IMR-90 (cell line): Measurements from ENCODE around the gene TDRD12. TPM values are rescaled to one million over a fixed set of nuclear protein-coding genes. Genes with fewer than 3 reads are reported as not detected.

Experiments
- ATAC-seq: fragments of 200-7000 bp; cut with Tn5 transposase; 2 replicates; pipeline ENCODE4 v1.9.1; 2020; ENCODE audit warnings: low read depth, mild to moderate bottlenecking, moderate library complexity
- BruUV-seq: library from RNA; stranded (reverse); fragments of 400-500 nt; replicated peaks from 2 replicates; lab custom pipeline; 2021; lab: Mats Ljungman, UMichigan
- CTCF ChIA-PET: fragments of 300-600 bp; formaldehyde crosslinking; extraction: SDS; loops from one replicate; lab custom pipeline; 2021; ENCODE audit warnings: antibody characterized with exemption; lab: Yijun Ruan, JAX
- POLR2A ChIA-PET: fragments of 300-600 bp; sonication (Branson Sonifier 250); formaldehyde crosslinking; loops from one replicate; lab custom pipeline; 2022; ENCODE audit warnings: antibody characterized with exemption; ENCODE audit not compliant: unreplicated experiment; lab: Charles Lee
- DNase-seq: peaks from one replicate; pipeline ENCODE4 v3.0.0; 2013
- H2AFZ ChIP-seq: replicated peaks from 2 replicates; pipeline ENCODE3; 2013; ENCODE audit warnings: low read length, mild to moderate bottlenecking; ENCODE audit not compliant: poor library complexity
- H2AK5ac ChIP-seq: 2 replicates; pipeline ENCODE4 v1.6.1; 2013; ENCODE audit warnings: low read depth, low read length, inconsistent platforms
- H2AK9ac ChIP-seq: replicated peaks from 2 replicates; pipeline ENCODE3; 2013; ENCODE audit warnings: mild to moderate bottlenecking, low read depth, low read length, moderate library complexity; ENCODE audit not compliant: poor library complexity
- H2BK120ac ChIP-seq: 2 replicates; pipeline ENCODE4 v1.6.1; 2013; ENCODE audit warnings: low read depth, low read length, inconsistent platforms
- H2BK15ac ChIP-seq: 3 replicates; pipeline ENCODE4 v1.6.1; 2013; ENCODE audit warnings: low read depth, low read length, inconsistent platforms
- H2BK20ac ChIP-seq: 2 replicates; pipeline ENCODE4 v1.6.1; 2013; ENCODE audit warnings: low read depth, mild to moderate bottlenecking, inconsistent platforms, low read length, moderate library complexity
- H2BK5ac ChIP-seq: 2 replicates; pipeline ENCODE4 v1.6.1; 2013; ENCODE audit warnings: mild to moderate bottlenecking, low read depth, low read length, inconsistent platforms; ENCODE audit not compliant: poor library complexity, severe bottlenecking
- H3K14ac ChIP-seq: replicated peaks from 2 replicates; pipeline ENCODE4 v1.6.1; 2013; ENCODE audit warnings: low read depth, low read length, inconsistent platforms
- H3K18ac ChIP-seq: 2 replicates; pipeline ENCODE4 v1.6.1; 2013; ENCODE audit warnings: low read depth, low read length, control low read depth
- H3K23ac ChIP-seq: 2 replicates; pipeline ENCODE4 v1.6.1; 2013; ENCODE audit warnings: low read depth, low read length, inconsistent platforms
- H3K27ac ChIP-seq: 2 replicates; pipeline ENCODE4 v1.5.1; 2013; ENCODE audit warnings: mild to moderate bottlenecking, control low read depth, low read length; ENCODE audit not compliant: insufficient read depth
- H3K27me3 ChIP-seq: 2 replicates; pipeline ENCODE4 v1.6.1; 2013; ENCODE audit warnings: low read length; ENCODE audit not compliant: control insufficient read depth, insufficient read depth
- H3K36me3 ChIP-seq: 2 replicates; pipeline ENCODE4 v1.6.1; 2013; ENCODE audit warnings: low read length, mixed read lengths; ENCODE audit not compliant: control insufficient read depth, insufficient read depth
- H3K4ac ChIP-seq: 2 replicates; pipeline ENCODE4 v1.6.1; 2013; ENCODE audit warnings: low read depth, low read length, inconsistent platforms
- H3K4me1 ChIP-seq: 2 replicates; pipeline ENCODE4 v1.6.1; 2013; ENCODE audit warnings: low read length, mixed read lengths; ENCODE audit not compliant: control insufficient read depth, insufficient read depth
- H3K4me2 ChIP-seq: 2 replicates; pipeline ENCODE4 v1.6.1; 2013; ENCODE audit warnings: low read depth, mild to moderate bottlenecking, control low read depth, low read length, moderate library complexity
- H3K4me3 ChIP-seq: 2 replicates; pipeline ENCODE4 v1.5.1; 2013; ENCODE audit warnings: low read depth, mild to moderate bottlenecking, control low read depth, low read length, moderate library complexity; ENCODE audit not compliant: insufficient read depth
- H3K56ac ChIP-seq: 2 replicates; pipeline ENCODE4 v1.6.1; 2013; ENCODE audit warnings: low read length, inconsistent platforms; ENCODE audit not compliant: insufficient read depth; ENCODE audit errors: extremely low read depth
- H3K79me1 ChIP-seq, 2 experiments: 2 replicates each; pipeline ENCODE4 v1.6.1; 2013; ENCODE audit warnings: low read length in 2 of 2, inconsistent platforms in 1 of 2, low read depth in 1 of 2
- H3K9ac ChIP-seq: 2 replicates; pipeline ENCODE4 v1.6.1; 2013; ENCODE audit warnings: low read depth, low read length, control low read depth
- H3K9me1 ChIP-seq: 2 replicates; pipeline ENCODE4 v1.6.1; 2013; ENCODE audit warnings: low read length, inconsistent platforms; ENCODE audit not compliant: insufficient read depth
- H3K9me3 ChIP-seq: 2 replicates; pipeline ENCODE4 v1.6.1; 2013; ENCODE audit warnings: low read length; ENCODE audit not compliant: control insufficient read depth, insufficient read depth
- H4K20me1 ChIP-seq: 2 replicates; pipeline ENCODE4 v1.6.1; 2013; ENCODE audit warnings: low read length, inconsistent platforms; ENCODE audit not compliant: insufficient read depth
- H4K5ac ChIP-seq: 2 replicates; pipeline ENCODE4 v1.6.1; 2013; ENCODE audit warnings: mild to moderate bottlenecking, low read depth, low read length, control low read depth
- H4K8ac ChIP-seq, 2 experiments: 2 replicates each; pipeline ENCODE4 v1.6.1; 2013; ENCODE audit warnings: low read depth in 2 of 2, low read length in 2 of 2, control low read depth in 1 of 2, inconsistent platforms in 1 of 2
- H4K91ac ChIP-seq: 2 replicates; pipeline ENCODE4 v1.6.1; 2013; ENCODE audit warnings: low read depth, low read length, inconsistent platforms; ENCODE audit not compliant: insufficient read depth
- BHLHE40 ChIP-seq: fragments of 150-350 bp; IDR thresholded peaks from 2 replicates; pipeline ENCODE4 v1.6.1; 2016; ENCODE audit warnings: mild to moderate bottlenecking, low read depth, low read length
- CEBPB ChIP-seq: IDR thresholded peaks from 2 replicates; pipeline ENCODE4 v1.6.1; 2012; ENCODE audit warnings: low read depth, low read length, improper control_type of control experiment
- FOS ChIP-seq: fragments of 150-350 bp; IDR thresholded peaks from 2 replicates; pipeline ENCODE4 v1.6.1; 2016; ENCODE audit warnings: low read depth, low read length
- MAFK ChIP-seq: IDR thresholded peaks from 2 replicates; pipeline ENCODE4 v1.6.1; 2012; ENCODE audit warnings: low read depth, low read length, improper control_type of control experiment
- POLR2A ChIP-seq: IDR thresholded peaks from 2 replicates; pipeline ENCODE4 v1.6.1; 2012; ENCODE audit warnings: mild to moderate bottlenecking, low read depth, low read length
- RFX5 ChIP-seq: IDR thresholded peaks from 2 replicates; pipeline ENCODE4 v1.8.0; 2012; ENCODE audit warnings: low read depth, mild to moderate bottlenecking, low read length, moderate library complexity
- WGBS, 2 experiments: methylation state at CpG; one replicate each; pipeline versions ENCODE4 v1.1.5 to v1.1.7; 2013; ENCODE audit warnings: missing lambda C conversion rate in 2 of 2; ENCODE audit not compliant: insufficient read length in 1 of 2; ENCODE audit errors: extremely low coverage in 2 of 2; 5-methylcytosine and 5-hydroxymethylcytosine counted together
- dilution Hi-C: fragments of 300-500 bp; cut with HindIII; formaldehyde crosslinking; loops from one replicate; pipeline ENCODE4 v1.14.3; 2018; ENCODE audit warnings: low sequenced_read_pairs; ENCODE audit not compliant: unreplicated experiment
- in situ Hi-C: fragments of 300-500 bp; cut with MboI; formaldehyde crosslinking; loops from 3 replicates; pipeline ENCODE4 v1.14.3; 2019; ENCODE audit warnings: low sequenced_read_pairs, inconsistent platforms, mixed read lengths
- intact Hi-C: fragments of 100-400 bp; cut with micrococcal nuclease; formaldehyde crosslinking; loops from 2 replicates; pipeline ENCODE4 v1.10.0; 2022
- polyA plus RNA-seq, 3 experiments: library from polyadenylated mRNA; depleted of rRNA; stranded (reverse); fragments of >200 nt; gene quantifications; 2 replicates each; pipeline ENCODE4 v1.2.3, GENCODE V29; 2012; ENCODE audit warnings: low replicate concordance in 1 of 3
- total RNA-seq: library from RNA; depleted of rRNA; stranded (reverse); fragments of >200 nt; gene quantifications from 2 replicates; pipeline ENCODE4 v1.2.3, GENCODE V29; 2012

Gene TDRD12
- total and polyA plus RNA-seq, 2 of the 4 experiments (the other 2 are of a cell fraction): under 0.01 to 0.07 TPM

- Histone ChIP-seq H2AFZ (no peak overlapping the region), H3K23ac (no peak overlapping the region), H3K36me3 (peaks cover under 1% of the 10 kb centered on the region; the same call in 1 of the 2 replicates), H3K4ac (no peak overlapping the region), H3K27me3 (peaks cover 13% of the 10 kb centered on the region), H3K9me3 (no peaks in the 10 kb centered on the region), H2BK20ac (no peak overlapping the region), H2AK5ac (no peak overlapping the region), H4K8ac (no peak overlapping the region), H2BK5ac (no peak overlapping the region), H3K56ac (no peak overlapping the region), H2BK120ac (no peak overlapping the region), H2AK9ac (no peak overlapping the region), H3K9me1 (peaks cover 14% of the 10 kb centered on the region), H4K5ac (no peak overlapping the region), H3K14ac (no peak overlapping the region), H2BK15ac (no peak overlapping the region), H3K4me3 (no peak overlapping the region), H3K27ac (no peak overlapping the region), H3K79me1 (peaks cover 33 to 64% of the 10 kb centered on the region in 2 experiments), H4K20me1 (peaks cover 56% of the 10 kb centered on the region), H3K9ac (no peak overlapping the region), H4K91ac (no peak overlapping the region), H3K18ac (no peak overlapping the region), H3K4me2 (no peak overlapping the region), H3K4me1 (peaks cover 9% of the 10 kb centered on the region; the same call in 1 of the 2 replicates)
- dilution Hi-C loops: no loop called here
- intact Hi-C loops: loop anchor here (5.0 kb wide), 1 partner anchor 245 kb away; no protein-coding TSS in a partner anchor
- ATAC-seq (no peak), DNase-seq (no peak)
- BruUV-seq: no TSS peak
- TF ChIP-seq POLR2A (no peak), RFX5 (no peak), CEBPB (no peak), FOS (no peak), MAFK (no peak), BHLHE40 (no peak)
- WGBS, 2 experiments: 82% methylated on average over 7 of the region's 14 CpGs; no CpG with 5 or more reads in 1 of the 2 experiments
- ChIA-PET POLR2A (no interaction called here), CTCF (no interaction called here)
- in situ Hi-C loops: no loop called here
Measured at GRCh38 chr19:32671883-32672593, 47.5 kb upstream of the TDRD12 start.
